ENCODE results near the gene RBBP8NL.

RBBP8NL gene

GRCh38 chr20:62404112-62404665 lies 23.1 kb downstream of the RBBP8NL start:
- FAIRE-seq, result no peak
- TF ChIP-seq CTCF (IDR thresholded peaks at IDR 0.05; ENCODE audit: insufficient read depth, missing control alignments), result no peak

GRCh38 chr20:62403331-62403730 lies 24.0 kb downstream of the RBBP8NL start:
- FAIRE-seq (no peak), DNase-seq (ENCODE audit: insufficient read length, low spot score) (no peak)
- no peak for TF ChIP-seq CTCF (IDR thresholded peaks at IDR 0.05; ENCODE audit: insufficient read depth, missing control alignments)

More at GRCh38 chr20:62404112-62404665, 23.1 kb downstream of the RBBP8NL start:
- no peak for DNase-seq (ENCODE audit: insufficient read length, low spot score)

- no peak for TF ChIP-seq CTCF (IDR thresholded peaks at IDR 0.05; ENCODE audit: insufficient read depth, missing control alignments)
- FAIRE-seq (no peak), DNase-seq (ENCODE audit: insufficient read length, low spot score) (no peak)
Observed at GRCh38 chr20:62402456-62403150, 24.7 kb downstream of the RBBP8NL start.

GRCh38 chr20:62401331-62401779 lies 26.0 kb downstream of the RBBP8NL start:
- no peak for FAIRE-seq

GRCh38 chr20:62400541-62400940 lies 26.8 kb downstream of the RBBP8NL start:
- no peak for TF ChIP-seq CTCF (IDR thresholded peaks at IDR 0.05; ENCODE audit: insufficient read depth, missing control alignments)
- FAIRE-seq, result no peak
- DNase-seq (ENCODE audit: insufficient read length, low spot score), result no peak

More at GRCh38 chr20:62401331-62401779, 26.0 kb downstream of the RBBP8NL start:
- TF ChIP-seq CTCF (IDR thresholded peaks at IDR 0.05; ENCODE audit: insufficient read depth, missing control alignments), result no peak
- no peak for DNase-seq (ENCODE audit: insufficient read length, low spot score)

GRCh38 chr20:62400021-62400420 lies 27.3 kb downstream of the RBBP8NL start:
- DNase-seq (ENCODE audit: insufficient read length, low spot score) (no peak), FAIRE-seq (no peak)
- no peak for TF ChIP-seq CTCF (IDR thresholded peaks at IDR 0.05; ENCODE audit: insufficient read depth, missing control alignments)
